CD4-positive, alpha-beta T cell treated with Interleukin-12 subunit alpha and Interleukin-12 subunit beta, for 1 hour (primary cell): ENCODE results near the gene MAST3.
A peak's percentile ranks its signal among the peaks of the same experiment; 100 is the strongest.

Experiments
- DNase-seq: peaks from one replicate; pipeline ENCODE4 v3.0.0-alpha.2; 2020

Gene MAST3

GRCh38 chr19:18161636-18162002, 64.0 kb downstream of the MAST3 start:
- DNase-seq = no peak

DNA sequence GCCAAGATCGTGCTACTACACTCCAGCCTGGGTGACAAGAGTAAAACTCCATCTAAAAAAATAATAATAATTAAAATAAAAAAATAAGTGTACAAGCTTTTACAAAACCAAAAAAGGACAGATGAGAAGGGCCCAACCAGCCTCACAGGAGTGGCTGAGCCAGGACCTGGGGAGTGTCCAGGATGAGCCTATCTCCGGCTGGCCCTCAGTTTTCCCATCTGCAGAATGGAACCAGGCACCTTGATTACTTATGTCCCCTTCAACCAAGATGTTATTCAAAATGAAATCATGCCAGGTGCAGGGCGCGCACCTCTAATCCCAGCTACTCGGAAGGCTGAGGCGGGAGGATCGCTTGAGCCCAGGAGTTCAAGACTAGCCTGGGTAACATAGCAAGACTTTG, 66.5 kb downstream of the MAST3 start:
- no peak for DNase-seq

DNA sequence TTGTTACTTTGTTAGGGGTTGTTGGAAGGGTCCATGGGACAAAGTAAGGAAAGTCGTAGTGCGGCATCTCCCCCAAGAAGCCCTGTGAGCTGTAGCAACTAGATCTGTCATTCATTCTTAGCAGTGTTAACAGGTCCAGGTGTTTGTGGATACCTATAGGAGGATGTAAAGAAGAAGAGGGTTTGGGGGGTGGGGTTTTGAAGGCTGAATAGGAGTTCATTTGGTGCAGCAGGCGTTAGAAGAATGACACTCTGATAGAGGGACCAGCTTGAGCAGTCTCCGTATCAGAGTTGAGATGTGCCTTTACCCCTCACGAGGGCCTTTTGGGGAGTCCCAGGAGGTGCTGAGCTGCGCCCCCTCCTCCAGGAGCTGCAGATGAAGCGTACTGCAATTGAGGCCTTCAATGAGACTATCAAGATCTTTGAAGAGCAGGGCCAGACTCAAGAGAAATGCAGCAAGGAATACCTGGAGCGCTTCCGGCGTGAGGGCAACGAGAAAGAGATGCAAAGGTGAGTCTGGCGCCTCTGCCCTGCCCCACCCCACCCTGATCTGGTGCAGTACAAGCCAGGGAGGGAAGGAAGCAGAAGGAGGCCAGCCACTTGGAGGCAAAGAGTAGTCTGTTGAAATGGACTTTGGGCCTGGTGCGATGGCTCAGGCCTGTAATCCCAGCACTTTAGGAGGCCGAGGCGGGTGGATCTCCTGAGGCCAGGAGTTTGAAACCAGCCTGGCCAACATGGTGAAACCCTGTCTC, 68.4 kb downstream of the MAST3 start:
- no peak for DNase-seq

DNA sequence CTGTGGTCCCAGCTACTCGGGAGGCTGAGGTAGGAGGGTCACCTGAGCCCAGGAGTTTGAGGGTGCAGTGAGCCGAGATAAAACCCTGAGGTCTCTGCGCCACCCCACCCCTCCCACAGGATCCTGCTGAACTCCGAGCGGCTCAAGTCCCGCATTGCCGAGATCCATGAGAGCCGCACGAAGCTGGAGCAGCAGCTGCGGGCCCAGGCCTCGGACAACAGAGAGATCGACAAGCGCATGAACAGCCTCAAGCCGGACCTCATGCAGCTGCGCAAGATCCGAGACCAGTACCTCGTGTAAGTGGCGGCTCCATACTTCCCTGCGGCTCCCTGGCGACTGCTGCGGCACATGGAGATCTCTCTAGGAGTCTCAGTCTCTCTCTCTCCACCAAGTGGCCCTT, 69.4 kb downstream of the MAST3 start:
- DNase-seq = no peak

DNA sequence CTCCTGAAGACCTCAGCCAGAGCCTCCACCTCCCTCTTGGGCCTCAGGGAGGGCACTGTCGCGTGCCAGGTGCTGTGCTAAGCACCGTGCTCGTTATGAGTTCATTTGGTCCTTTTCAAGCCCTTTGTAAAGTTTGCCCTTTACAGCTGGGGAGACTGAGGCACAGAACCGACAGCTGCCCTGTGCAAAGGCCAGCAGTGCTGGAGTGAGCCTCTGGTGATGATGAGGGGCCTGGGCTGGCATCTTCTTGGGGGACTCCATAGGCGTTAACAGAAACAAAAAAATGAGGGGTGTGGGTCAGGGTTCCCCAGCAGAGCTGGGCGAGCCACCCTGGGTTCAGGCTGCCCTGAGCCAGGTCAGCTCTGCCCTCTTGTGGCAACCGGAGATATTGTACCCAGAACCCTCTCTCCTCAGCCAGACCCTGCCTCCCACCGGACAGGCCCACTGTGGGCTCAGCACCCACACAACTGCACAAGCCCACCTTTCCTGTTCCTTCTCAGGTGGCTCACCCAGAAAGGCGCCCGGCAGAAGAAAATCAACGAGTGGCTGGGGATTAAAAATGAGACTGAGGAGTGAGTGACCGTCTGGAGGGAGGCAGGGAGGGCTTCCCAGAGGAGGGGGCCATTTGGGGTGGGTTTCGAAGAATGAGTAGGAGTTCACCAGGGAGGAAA, 70.5 kb downstream of the MAST3 start:
- peak; percentile 72 for DNase-seq

DNA sequence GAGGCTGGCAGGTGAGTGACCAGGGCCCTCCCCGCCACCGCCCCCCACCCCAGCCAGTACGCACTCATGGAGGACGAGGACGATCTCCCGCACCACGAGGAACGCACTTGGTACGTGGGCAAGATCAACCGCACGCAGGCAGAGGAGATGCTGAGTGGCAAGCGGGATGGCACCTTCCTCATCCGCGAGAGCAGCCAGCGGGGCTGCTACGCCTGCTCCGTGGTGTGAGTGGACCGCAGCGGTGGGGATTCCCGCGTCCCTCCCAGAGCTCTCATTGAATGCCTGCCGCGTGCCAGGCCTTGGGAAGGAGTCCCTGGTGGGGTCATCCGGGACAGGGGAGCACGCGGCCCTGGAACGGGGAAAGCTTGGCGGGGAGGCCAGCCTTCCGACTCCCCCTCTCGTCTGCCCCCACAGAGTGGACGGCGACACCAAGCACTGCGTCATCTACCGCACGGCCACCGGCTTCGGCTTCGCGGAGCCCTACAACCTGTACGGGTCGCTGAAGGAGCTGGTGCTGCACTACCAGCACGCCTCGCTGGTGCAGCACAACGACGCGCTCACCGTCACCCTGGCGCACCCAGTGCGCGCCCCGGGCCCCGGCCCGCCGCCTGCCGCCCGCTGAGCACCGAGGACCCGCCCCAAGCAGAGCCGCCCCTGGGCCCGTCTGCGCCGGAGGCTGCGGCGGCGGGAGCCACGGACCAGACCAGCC, 71.2 kb downstream of the MAST3 start:
- DNase-seq = no peak

- peak; percentile 21 for DNase-seq
Measured at GRCh38 chr19:18170714-18171255, 73.2 kb downstream of the MAST3 start.

- DNase-seq = no peak
Measured at GRCh38 chr19:18171605-18172327, 74.2 kb downstream of the MAST3 start.

DNA sequence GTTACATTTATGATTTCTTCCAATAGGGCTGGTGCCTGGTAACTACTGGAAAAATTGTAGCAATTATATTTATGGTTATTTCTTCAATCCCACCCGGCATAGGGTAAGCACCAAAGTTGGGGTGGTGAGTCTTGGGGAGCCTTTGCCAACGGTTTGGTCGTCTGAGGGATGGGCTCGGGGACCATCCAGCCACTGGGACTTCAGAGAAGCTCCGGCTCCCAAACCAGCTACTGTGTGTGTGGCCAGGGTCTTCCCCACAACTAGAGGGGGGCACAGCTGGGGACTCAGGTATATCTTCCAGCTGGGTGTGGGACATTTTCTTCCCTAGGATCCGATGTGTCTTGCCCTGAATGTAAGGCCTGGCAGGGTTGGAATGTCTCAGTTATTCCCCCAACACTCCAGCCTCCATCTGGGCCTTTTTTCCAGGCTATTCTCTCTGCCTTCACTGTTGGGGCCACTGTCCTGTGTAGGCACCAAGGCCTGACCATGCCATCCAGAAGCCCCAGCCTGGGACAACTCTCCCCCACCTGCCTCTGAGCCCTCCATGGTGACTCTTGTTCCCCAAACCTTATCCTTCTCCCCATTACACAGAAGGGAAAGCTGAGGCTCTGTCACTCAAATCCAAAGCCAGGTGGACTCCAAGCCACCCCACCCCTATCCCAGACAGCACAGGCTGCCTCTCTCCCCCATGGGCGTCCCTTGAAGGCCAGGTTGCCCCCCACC, 74.9 kb downstream of the MAST3 start:
- DNase-seq = no peak

DNA sequence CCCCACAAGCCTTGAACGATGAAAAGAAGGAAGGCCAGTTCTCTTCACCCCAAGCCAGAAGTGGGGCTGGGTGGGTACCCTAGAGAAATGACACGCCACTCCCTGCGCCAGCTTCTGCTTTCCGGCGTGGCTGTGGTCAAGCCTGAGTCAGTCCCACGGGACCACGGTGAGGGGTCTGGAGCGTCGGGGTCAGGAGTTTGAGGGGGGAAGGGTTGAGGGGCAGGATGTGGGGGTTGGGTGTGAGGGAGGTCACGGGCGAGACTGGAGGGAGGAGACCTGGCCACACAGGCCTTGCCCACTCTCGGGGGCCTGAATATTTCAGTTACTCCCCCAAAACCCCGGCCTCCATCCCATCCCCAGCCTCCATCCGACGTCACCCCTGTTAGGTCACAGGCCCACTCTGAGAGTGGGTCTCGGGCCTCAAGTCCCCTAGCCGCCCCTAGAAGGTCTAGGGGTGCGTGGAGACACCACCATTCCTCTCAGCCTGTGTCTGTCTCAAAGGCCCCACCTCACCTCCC, 75.5 kb downstream of the MAST3 start:
- DNase-seq = peak; percentile 32

GRCh38 chr19:18173572-18174288, 76.2 kb downstream of the MAST3 start, which contains the start of gene IFI30:
TSS of gene IFI30 (plus strand) at chr19:18173813. CDS start at chr19:18173842, 29 bp downstream.
- peak; percentile 71 for DNase-seq

DNA sequence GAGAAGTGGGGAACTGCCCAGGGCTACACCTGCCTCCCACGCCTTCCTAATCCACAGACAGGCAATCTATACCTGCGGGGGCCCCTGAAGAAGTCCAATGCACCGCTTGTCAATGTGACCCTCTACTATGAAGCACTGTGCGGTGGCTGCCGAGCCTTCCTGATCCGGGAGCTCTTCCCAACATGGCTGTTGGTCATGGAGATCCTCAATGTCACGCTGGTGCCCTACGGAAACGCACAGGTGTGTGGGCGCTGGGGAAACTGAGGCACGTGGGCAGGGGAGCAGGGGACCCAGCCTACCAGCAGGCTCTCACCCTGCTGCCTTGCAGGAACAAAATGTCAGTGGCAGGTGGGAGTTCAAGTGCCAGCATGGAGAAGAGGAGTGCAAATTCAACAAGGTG, 77.4 kb downstream of the MAST3 start:
- DNase-seq = no peak

- DNase-seq = no peak
Measured at GRCh38 chr19:18176367-18177310, 79.1 kb downstream of the MAST3 start.

- no peak for DNase-seq
Measured at GRCh38 chr19:18179957-18180356, 82.4 kb downstream of the MAST3 start.

GRCh38 chr19:18183529-18183928, 86.0 kb downstream of the MAST3 start:
- DNase-seq = no peak

- no peak for DNase-seq
Measured at GRCh38 chr19:18185538-18185937, 88.0 kb downstream of the MAST3 start.

DNA sequence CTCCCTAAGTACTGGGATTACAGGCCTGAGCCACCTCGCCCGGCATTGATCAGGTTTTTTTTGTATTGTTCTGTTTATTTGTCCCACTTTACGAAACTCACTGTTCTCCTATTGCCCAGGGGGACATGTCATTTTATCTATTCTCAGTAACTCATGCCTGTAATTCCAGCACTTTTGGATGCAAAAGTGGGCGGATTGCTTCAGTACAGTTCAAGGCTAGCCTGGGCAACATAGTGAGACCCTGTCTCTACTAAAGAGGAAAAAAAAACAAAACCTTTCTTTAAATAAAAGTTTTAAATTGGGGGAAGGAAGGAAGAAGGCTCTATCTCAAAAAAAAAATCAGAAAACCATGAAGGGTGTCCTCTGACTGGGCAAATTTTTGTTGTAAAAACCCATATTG, 92.7 kb downstream of the MAST3 start:
- DNase-seq = no peak

DNA sequence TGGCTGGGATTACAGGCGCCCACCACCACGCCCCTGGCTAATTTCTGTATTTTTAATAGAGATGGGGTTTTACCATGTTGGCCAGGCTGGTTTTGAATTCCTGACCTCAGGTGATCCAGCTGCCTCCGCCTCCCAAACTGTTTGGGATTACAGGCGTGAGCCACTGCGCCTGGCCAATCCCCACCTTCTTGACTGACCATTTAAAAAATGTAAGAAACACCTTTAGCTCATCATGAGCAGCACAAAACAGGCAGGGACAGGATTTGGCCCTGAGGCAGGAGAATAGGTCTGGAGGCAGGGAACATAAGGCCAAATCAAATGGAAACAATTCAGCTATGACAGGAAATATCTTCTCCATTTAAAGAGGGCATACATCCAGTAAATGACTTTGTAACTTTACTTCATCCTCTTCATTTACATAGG, 94.1 kb downstream of the MAST3 start:
- DNase-seq = no peak

- peak; percentile 100 for DNase-seq
Measured at GRCh38 chr19:18192673-18193387, 95.3 kb downstream of the MAST3 start, which contains the start of gene MPV17L2. TSS of gene MPV17L2 (plus strand) at chr19:18193218. CDS start at chr19:18193282, 64 bp downstream.
